Measurements from ENCODE around the gene DLGAP1.

The DLGAP1 gene

GRCh38 chr18:3885209-3885792 is 569.8 kb downstream of the DLGAP1 start:
- DNase-seq: no peak

- DNase-seq: no peak
These were observed 575.3 kb downstream of the DLGAP1 start for GRCh38 chr18:3879836-3880120.

- no peak for DNase-seq
These were observed 575.8 kb downstream of the DLGAP1 start for GRCh38 chr18:3879114-3879835.

- DNase-seq: no peak
These were observed 576.7 kb downstream of the DLGAP1 start for GRCh38 chr18:3878401-3878800.

GRCh38 chr18:3877678-3878077 is 577.4 kb downstream of the DLGAP1 start:
- no peak for DNase-seq

- DNase-seq: no peak
These were observed 579.1 kb downstream of the DLGAP1 start for GRCh38 chr18:3875961-3876360.

GRCh38 chr18:3875376-3875775 is 579.7 kb downstream of the DLGAP1 start:
- DNase-seq: no peak

- DNase-seq: no peak
These were observed 580.5 kb downstream of the DLGAP1 start for GRCh38 chr18:3874581-3874980.

GRCh38 chr18:3874125-3874524 is 581.0 kb downstream of the DLGAP1 start:
- no peak for DNase-seq

GRCh38 chr18:3873698-3874097 is 581.4 kb downstream of the DLGAP1 start:
- DNase-seq: no peak

GRCh38 chr18:3873211-3873610 is 581.9 kb downstream of the DLGAP1 start:
- no peak for DNase-seq

- no peak for DNase-seq
These were observed 582.5 kb downstream of the DLGAP1 start for GRCh38 chr18:3872641-3873040.

- no peak for DNase-seq
These were observed 583.4 kb downstream of the DLGAP1 start for GRCh38 chr18:3871687-3872086.

- DNase-seq: no peak
These were observed 584.2 kb downstream of the DLGAP1 start for GRCh38 chr18:3870914-3871313.

GRCh38 chr18:3869848-3870247 is 585.3 kb downstream of the DLGAP1 start:
- no peak for DNase-seq

- no peak for DNase-seq
These were observed 587.2 kb downstream of the DLGAP1 start for GRCh38 chr18:3867864-3868311.

GRCh38 chr18:3867236-3867635 is 587.9 kb downstream of the DLGAP1 start:
- no peak for DNase-seq

GRCh38 chr18:3864669-3865298 is 590.3 kb downstream of the DLGAP1 start:
- no peak for DNase-seq

GRCh38 chr18:3863593-3863992 is 591.5 kb downstream of the DLGAP1 start:
- no peak for DNase-seq

- DNase-seq: no peak
These were observed 592.1 kb downstream of the DLGAP1 start for GRCh38 chr18:3863006-3863405.

- DNase-seq: no peak
These were observed 593.6 kb downstream of the DLGAP1 start for GRCh38 chr18:3861495-3861894.

- DNase-seq: no peak
These were observed 597.6 kb downstream of the DLGAP1 start for GRCh38 chr18:3857544-3857943.

GRCh38 chr18:3855966-3856365 is 599.1 kb downstream of the DLGAP1 start:
- DNase-seq: no peak

GRCh38 chr18:3852321-3852720 is 602.8 kb downstream of the DLGAP1 start:
- DNase-seq: no peak

- DNase-seq: no peak
These were observed 603.9 kb downstream of the DLGAP1 start for GRCh38 chr18:3851159-3851558.

Measured in activated CD4-positive, alpha-beta T cell treated with anti-CD3 and anti-CD28 coated beads for 1 hour (primary cell).